HG03108 (cell line): ENCODE measurements around the gene IRF4.

Source experiments
- ATAC-seq: cut with Tn5 transposase; IDR thresholded peaks from one replicate; pipeline ENCODE4 v1.9.1; 2021; ENCODE audit warnings: moderate library complexity; ENCODE audit not compliant: unreplicated experiment

Gene IRF4

DNA sequence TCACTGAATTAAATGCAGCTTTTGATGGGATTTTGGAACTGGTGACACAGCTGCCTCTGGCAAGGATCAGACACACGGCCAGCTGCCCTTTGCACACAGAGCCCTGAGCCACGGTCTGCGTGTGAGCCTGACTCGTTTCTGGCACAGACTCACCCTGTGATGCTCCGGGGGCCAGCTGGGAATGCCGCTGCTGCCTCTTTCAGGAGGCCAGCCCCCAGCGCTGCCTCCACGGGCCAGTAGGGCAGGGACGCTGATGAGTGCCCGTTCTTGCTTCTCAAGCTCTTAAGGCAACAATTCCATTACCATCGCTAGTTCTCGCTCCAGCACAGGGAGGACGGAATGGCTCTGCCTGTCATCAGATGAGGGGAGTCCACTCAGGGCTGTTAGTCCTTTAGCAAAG lies 61.6 kb downstream of the IRF4 start:
- ATAC-seq: no peak

GRCh38 chr6:454148-454991 lies 62.8 kb downstream of the IRF4 start:
- no peak for ATAC-seq

- ATAC-seq: no peak
These were observed 63.5 kb downstream of the IRF4 start for GRCh38 chr6:455006-455585.

DNA sequence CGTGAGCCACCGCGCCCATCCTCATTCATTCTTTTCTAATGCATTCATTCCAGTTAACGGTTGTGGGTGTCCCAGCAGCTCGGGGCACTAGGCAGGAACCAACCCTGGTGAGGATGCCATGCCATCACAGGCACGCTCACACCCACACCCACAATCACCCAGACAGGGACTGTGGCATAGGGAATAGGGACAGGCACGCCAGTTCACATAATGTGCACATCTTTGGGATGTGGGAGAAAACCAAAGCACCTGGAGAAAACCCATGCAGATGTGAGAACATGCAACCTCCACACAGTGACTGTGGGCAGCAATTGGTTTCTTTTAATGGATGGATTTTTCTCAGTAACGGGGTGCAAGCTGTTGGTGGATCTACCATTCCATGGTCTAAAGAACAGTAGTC lies 64.3 kb downstream of the IRF4 start:
- ATAC-seq: no peak

DNA sequence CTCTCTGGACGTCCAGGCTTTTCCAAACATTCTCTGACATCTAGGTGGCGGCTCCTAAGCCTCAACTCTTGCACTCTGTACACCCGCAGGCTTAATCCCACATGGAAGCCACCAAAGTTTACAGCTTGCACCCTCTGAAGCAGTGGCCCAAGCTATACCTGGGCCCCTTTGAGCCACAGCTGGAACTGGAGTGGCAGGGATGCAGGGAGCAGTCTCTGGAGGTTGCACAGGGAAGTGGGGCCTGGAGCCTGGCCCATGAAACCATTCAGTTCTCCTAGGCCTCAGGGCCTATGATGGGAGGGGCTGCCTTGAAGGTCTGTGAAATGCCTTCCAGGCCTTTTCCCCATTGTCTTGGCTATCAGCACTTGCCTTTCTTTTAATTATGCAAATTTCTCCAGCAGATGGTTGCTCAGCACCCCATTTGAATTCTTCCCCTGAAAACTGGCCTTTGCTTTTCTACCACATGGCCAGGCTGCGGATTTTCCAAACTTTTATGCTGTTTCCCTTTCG lies 64.9 kb downstream of the IRF4 start:
- ATAC-seq: no peak

DNA sequence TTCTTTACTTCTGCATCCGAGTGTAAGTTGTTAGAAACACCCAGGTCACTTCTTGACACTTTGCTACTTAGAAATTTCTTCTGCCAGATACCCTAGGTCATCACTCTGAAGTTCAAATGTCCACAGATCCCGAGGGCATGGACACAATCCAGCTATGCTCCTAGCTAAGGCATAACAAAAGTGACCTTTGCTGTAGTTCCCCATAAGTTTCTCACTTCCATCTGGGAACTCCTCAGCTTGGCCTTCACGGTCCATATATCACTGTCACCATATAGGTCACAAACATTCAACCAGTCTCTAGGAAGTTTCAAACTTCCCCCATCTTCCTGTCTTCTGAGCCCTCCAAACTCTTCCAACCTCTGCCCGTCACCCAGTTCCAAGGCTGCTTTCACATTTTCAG lies 65.3 kb downstream of the IRF4 start:
- ATAC-seq: no peak
